Loucy (cell line): ENCODE results near the gene BTN3A1.

Experiments
- H2AFZ ChIP-seq: fragments of 200-600 bp; sonication (generic); 2 replicates; pipeline ENCODE4 v1.6.0; 2016; ENCODE audit warnings: antibody characterized with exemption, mild to moderate bottlenecking, low read length, moderate library complexity
- H3F3A ChIP-seq: fragments of 200-600 bp; 2 replicates; pipeline ENCODE4 v1.6.0; 2016; ENCODE audit warnings: antibody characterized with exemption, low read depth, mild to moderate bottlenecking
- H3K27me3 ChIP-seq: fragments of 200-600 bp; sonication (generic); 2 replicates; pipeline ENCODE4 v1.6.1; 2014; ENCODE audit warnings: low read length, mild to moderate bottlenecking; ENCODE audit not compliant: insufficient read depth, poor library complexity, severe bottlenecking
- H3K36me3 ChIP-seq: fragments of 200-600 bp; sonication (generic); 2 replicates; pipeline ENCODE4 v1.6.1; 2016; ENCODE audit warnings: low read length; ENCODE audit not compliant: insufficient read depth
- H3K4me1 ChIP-seq: fragments of 200-600 bp; sonication (generic); 2 replicates; pipeline ENCODE4 v1.5.1; 2014; ENCODE audit warnings: low read length, mild to moderate bottlenecking; ENCODE audit not compliant: insufficient read depth, poor library complexity, severe bottlenecking
- H3K4me2 ChIP-seq: fragments of 200-600 bp; sonication (generic); 2 replicates; pipeline ENCODE4 v1.6.0; 2014; ENCODE audit warnings: antibody characterized with exemption, low read length, low read depth, mild to moderate bottlenecking; ENCODE audit not compliant: poor library complexity, severe bottlenecking
- H3K4me3 ChIP-seq: fragments of 200-600 bp; sonication (generic); 2 replicates; pipeline ENCODE4 v1.5.1; 2014; ENCODE audit warnings: low read length, mild to moderate bottlenecking, mixed read lengths; ENCODE audit not compliant: poor library complexity, severe bottlenecking
- H3K79me2 ChIP-seq: fragments of 200-600 bp; sonication (generic); 2 replicates; pipeline ENCODE4 v1.6.1; 2014; ENCODE audit warnings: low read length; ENCODE audit not compliant: insufficient read depth
- H3K9ac ChIP-seq: fragments of 200-600 bp; sonication (generic); 2 replicates; pipeline ENCODE4 v1.6.0; 2014; ENCODE audit warnings: mild to moderate bottlenecking, low read depth, low read length, moderate library complexity; ENCODE audit not compliant: poor library complexity, severe bottlenecking
- H3K9me2 ChIP-seq: fragments of 200-600 bp; sonication (generic); replicated peaks from 2 replicates; pipeline ENCODE4 v1.6.1; 2016; ENCODE audit warnings: low read depth, low read length, mixed read lengths
- H3K9me3 ChIP-seq: fragments of 200-600 bp; sonication (generic); 2 replicates; pipeline ENCODE4 v1.6.1; 2014; ENCODE audit warnings: mild to moderate bottlenecking, antibody characterized with exemption, low read length, low read depth; ENCODE audit not compliant: insufficient read depth
- H4K20me1 ChIP-seq: fragments of 200-600 bp; sonication (generic); 2 replicates; pipeline ENCODE4 v1.6.0; 2014; ENCODE audit warnings: antibody characterized with exemption, low read length, mild to moderate bottlenecking; ENCODE audit not compliant: insufficient read depth, poor library complexity, severe bottlenecking
- EZH2phosphoT487 ChIP-seq: fragments of 200-600 bp; IDR thresholded peaks from 2 replicates; pipeline ENCODE4 v1.6.1; 2018; ENCODE audit warnings: antibody characterized with exemption, mild to moderate bottlenecking, moderate library complexity, borderline replicate concordance
- TF ChIP-seq, protein P1 (sequence below): fragments of 200-600 bp; sonication (generic); conservative IDR thresholded peaks from 2 replicates; pipeline ENCODE4 v1.5.1; 2014; ENCODE audit warnings: mild to moderate bottlenecking, antibody characterized with exemption, low read length

Gene BTN3A1

DNA sequence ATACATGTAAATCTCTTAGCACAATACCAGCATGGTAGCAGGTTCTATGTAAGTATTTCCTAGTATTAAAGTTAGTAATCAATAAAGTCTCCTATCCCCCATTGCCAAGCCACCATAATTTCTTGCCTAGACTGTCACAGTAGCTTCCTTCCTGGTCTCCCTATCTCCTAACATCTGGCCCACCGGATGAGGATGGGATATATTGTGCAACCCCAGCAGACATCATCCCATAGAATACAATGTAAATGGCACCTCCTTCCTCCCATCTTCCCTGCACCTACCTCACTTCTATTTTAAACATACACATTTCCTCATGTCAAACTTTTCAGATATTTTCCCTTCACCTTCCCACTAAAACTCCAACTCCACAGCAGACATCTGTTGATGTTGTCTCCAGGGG lies 3.5 kb upstream of the BTN3A1 start:
- Histone ChIP-seq H4K20me1 (no peaks in the 10 kb centered on the region), H3K36me3 (no peaks in the 10 kb centered on the region), H3K4me1 (peaks cover 26% of the 10 kb centered on the region), H3K4me2 (no peak overlapping the region), H3K4me3 (no peak overlapping the region), H3K27me3 (no peaks in the 10 kb centered on the region), H3K9me3 (no peaks in the 10 kb centered on the region), H2AFZ (no peak overlapping the region), H3F3A (no peaks in the 10 kb centered on the region), H3K9ac (no peak overlapping the region), H3K79me2 (peaks cover 11% of the 10 kb centered on the region), H3K9me2 (no peaks in the 10 kb centered on the region)
- TF ChIP-seq EZH2phosphoT487: no peak
- TF ChIP-seq, protein P1, sequence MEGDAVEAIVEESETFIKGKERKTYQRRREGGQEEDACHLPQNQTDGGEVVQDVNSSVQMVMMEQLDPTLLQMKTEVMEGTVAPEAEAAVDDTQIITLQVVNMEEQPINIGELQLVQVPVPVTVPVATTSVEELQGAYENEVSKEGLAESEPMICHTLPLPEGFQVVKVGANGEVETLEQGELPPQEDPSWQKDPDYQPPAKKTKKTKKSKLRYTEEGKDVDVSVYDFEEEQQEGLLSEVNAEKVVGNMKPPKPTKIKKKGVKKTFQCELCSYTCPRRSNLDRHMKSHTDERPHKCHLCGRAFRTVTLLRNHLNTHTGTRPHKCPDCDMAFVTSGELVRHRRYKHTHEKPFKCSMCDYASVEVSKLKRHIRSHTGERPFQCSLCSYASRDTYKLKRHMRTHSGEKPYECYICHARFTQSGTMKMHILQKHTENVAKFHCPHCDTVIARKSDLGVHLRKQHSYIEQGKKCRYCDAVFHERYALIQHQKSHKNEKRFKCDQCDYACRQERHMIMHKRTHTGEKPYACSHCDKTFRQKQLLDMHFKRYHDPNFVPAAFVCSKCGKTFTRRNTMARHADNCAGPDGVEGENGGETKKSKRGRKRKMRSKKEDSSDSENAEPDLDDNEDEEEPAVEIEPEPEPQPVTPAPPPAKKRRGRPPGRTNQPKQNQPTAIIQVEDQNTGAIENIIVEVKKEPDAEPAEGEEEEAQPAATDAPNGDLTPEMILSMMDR: no peak

DNA sequence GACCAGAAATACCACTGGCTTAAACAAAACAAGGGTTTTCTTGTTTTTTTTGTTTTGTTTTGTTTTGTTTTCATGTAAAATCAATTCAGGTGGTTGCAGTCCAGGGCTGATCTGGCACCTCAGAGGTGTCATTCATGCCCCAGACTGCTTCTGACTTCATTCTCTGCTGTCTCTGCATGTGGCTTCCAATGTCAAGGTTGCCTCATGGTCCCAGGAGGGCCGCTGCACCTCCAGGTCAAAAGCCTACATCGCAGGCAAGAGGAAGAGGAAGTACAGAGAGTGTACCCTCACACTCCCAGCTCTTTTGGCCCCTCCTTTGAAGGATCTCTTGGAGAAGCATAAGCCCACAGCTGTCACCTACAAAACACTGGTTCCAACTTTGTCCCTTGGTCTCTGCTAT lies 1.4 kb upstream of the BTN3A1 start:
- H2AFZ ChIP-seq: peak overlapping the region; percentile 85
- no peaks in the 10 kb centered on the region for H3K9me2 ChIP-seq
- H3K4me2 ChIP-seq: peak overlapping the region; percentile 75
- no peak overlapping the region for H3K4me3 ChIP-seq
- peak overlapping the region; percentile 74 for H3K9ac ChIP-seq
- H3K27me3 ChIP-seq: no peaks in the 10 kb centered on the region
- H3K36me3 ChIP-seq: no peaks in the 10 kb centered on the region
- H3F3A ChIP-seq: no peaks in the 10 kb centered on the region
- peaks cover 24% of the 10 kb centered on the region for H3K79me2 ChIP-seq
- no peak for TF ChIP-seq EZH2phosphoT487
- TF ChIP-seq, protein P1: no peak
- H3K9me3 ChIP-seq: no peaks in the 10 kb centered on the region
- peaks cover 43% of the 10 kb centered on the region for H3K4me1 ChIP-seq
- H4K20me1 ChIP-seq: no peaks in the 10 kb centered on the region

DNA sequence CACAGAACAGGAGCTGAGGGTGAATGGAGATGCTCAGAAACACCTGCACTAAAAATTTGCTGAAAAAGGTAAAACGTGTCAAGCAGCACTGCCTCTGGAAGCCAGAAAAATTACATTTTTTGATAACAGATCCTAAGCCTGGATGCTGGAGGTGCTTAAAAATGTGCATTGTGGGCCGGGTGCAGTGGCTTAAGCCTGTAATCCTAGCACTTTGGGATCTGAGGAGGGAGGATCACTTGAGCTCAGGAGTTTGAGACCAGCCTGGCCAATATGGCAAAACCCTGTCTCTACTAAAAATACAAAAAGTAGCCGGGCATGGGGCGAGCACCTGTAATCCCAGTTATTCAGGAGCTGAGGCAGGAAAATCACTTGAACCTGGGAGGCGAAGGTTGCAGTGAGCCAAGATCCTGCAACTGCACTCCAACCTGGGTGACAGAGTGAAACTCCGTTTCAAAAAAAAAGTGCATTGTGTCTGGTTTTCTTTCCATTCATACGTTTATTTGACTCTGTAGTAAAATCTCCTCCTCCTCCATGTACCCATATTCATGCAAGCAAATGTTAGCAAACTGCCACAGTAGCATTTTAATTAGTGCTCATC lies 587 bp upstream of the BTN3A1 start:
- Histone ChIP-seq H2AFZ (peak overlapping the region; percentile 85), H3K36me3 (no peaks in the 10 kb centered on the region), H3F3A (no peaks in the 10 kb centered on the region), H3K9me3 (no peaks in the 10 kb centered on the region), H3K9me2 (no peaks in the 10 kb centered on the region), H3K79me2 (peaks cover 24% of the 10 kb centered on the region), H4K20me1 (no peaks in the 10 kb centered on the region), H3K4me3 (peak overlapping the region; percentile 88), H3K9ac (peak overlapping the region; percentile 74), H3K27me3 (no peaks in the 10 kb centered on the region), H3K4me2 (peak overlapping the region; percentile 75), H3K4me1 (peaks cover 46% of the 10 kb centered on the region)
- TF ChIP-seq, protein P1: no peak
- TF ChIP-seq EZH2phosphoT487: no peak
